ENCODE data around the gene RPS28.

- TF ChIP-seq CTCF (conservative IDR thresholded peaks at IDR 0.05; ENCODE audit: low read depth, low read length) (peak; percentile 40; the same call in 1 of the 2 replicates), EZH2 (IDR thresholded peaks at IDR 0.05; ENCODE audit: low read length, unreplicated experiment) (no peak), EZH2phosphoT487 (IDR thresholded peaks at IDR 0.05; ENCODE audit: borderline replicate concordance, low read length) (no peak)
Measured at GRCh38 chr19:8324186-8325050, 3.1 kb downstream of the RPS28 start.

Data from PC-3 (cell line).